GM18909 (cell line): ENCODE results near the gene NEDD4L.

Experiments used
- ATAC-seq: cut with Tn5 transposase; IDR thresholded peaks from one replicate; pipeline ENCODE4 v1.9.1; 2021; ENCODE audit warnings: mild to moderate bottlenecking; ENCODE audit not compliant: unreplicated experiment, poor library complexity

The NEDD4L gene

GRCh38 chr18:58087928-58088690 is 44.1 kb downstream of the NEDD4L start:
- ATAC-seq = no peak

- ATAC-seq = no peak
Observed at GRCh38 chr18:58088691-58089065, 44.7 kb downstream of the NEDD4L start.

- ATAC-seq = peak; percentile 97
Observed at GRCh38 chr18:58091099-58091611, 47.1 kb downstream of the NEDD4L start.

- ATAC-seq = no peak
Observed at GRCh38 chr18:58093311-58093803, 49.3 kb downstream of the NEDD4L start.

GRCh38 chr18:58095222-58095621 is 51.2 kb downstream of the NEDD4L start:
- ATAC-seq = no peak

GRCh38 chr18:58095655-58096054 is 51.6 kb downstream of the NEDD4L start:
- no peak for ATAC-seq

GRCh38 chr18:58096658-58097057 is 52.6 kb downstream of the NEDD4L start:
- no peak for ATAC-seq

- no peak for ATAC-seq
Observed at GRCh38 chr18:58097121-58097906, 53.3 kb downstream of the NEDD4L start.

GRCh38 chr18:58097907-58098166 is 53.8 kb downstream of the NEDD4L start:
- ATAC-seq = no peak

- no peak for ATAC-seq
Observed at GRCh38 chr18:58098706-58099105, 54.7 kb downstream of the NEDD4L start.

GRCh38 chr18:58100154-58100553 is 56.1 kb downstream of the NEDD4L start:
- ATAC-seq = peak; percentile 50

- peak; percentile 58 for ATAC-seq
Observed at GRCh38 chr18:58101291-58101794, 57.3 kb downstream of the NEDD4L start.

GRCh38 chr18:58102018-58102417 is 58.0 kb downstream of the NEDD4L start:
- no peak for ATAC-seq

- ATAC-seq = no peak
Observed at GRCh38 chr18:58102875-58103274, 58.8 kb downstream of the NEDD4L start.

GRCh38 chr18:58103339-58103985 is 59.4 kb downstream of the NEDD4L start:
- ATAC-seq = no peak

GRCh38 chr18:58104096-58104495 is 60.1 kb downstream of the NEDD4L start:
- no peak for ATAC-seq

GRCh38 chr18:58105206-58105887 is 61.3 kb downstream of the NEDD4L start:
- ATAC-seq = no peak

GRCh38 chr18:58105888-58106260 is 61.8 kb downstream of the NEDD4L start:
- no peak for ATAC-seq

- ATAC-seq = no peak
Observed at GRCh38 chr18:58106289-58107070, 62.5 kb downstream of the NEDD4L start.

GRCh38 chr18:58109256-58109655 is 65.2 kb downstream of the NEDD4L start:
- no peak for ATAC-seq
